Endothelial cell of umbilical vein (primary cell): ENCODE data around the gene NDST3. TPM values are rescaled to one million over a fixed set of nuclear protein-coding genes. Genes with fewer than 3 reads are reported as not detected.

ENCODE experiments used
- BruUV-seq: library from RNA; stranded (reverse); fragments of 400-500 nt; replicated peaks from 2 replicates; lab custom pipeline; 2021; lab: Mats Ljungman, UMichigan
- CTCF ChIA-PET: fragments of 300-600, 350-600 bp; sonication (Branson Sonifier 250); formaldehyde crosslinking; loops from one replicate; lab custom pipeline; 2021; ENCODE audit warnings: antibody characterized with exemption, inconsistent platforms; lab: Charles Lee
- POLR2A ChIA-PET: fragments of 300-600, 350-600 bp; sonication (Branson Sonifier 250); formaldehyde crosslinking; loops from one replicate; lab custom pipeline; 2021; ENCODE audit warnings: antibody characterized with exemption, inconsistent platforms; lab: Charles Lee
- DNase-seq: peaks from one replicate; pipeline ENCODE4 v3.0.0-alpha.2; 2011; ENCODE audit warnings: low read depth, low spot score
- FAIRE-seq: peaks from 2 replicates; lab custom pipeline; 2011; peaks lifted over from hg19 to GRCh38; lab: Jason Lieb, UNC
- H2AFZ ChIP-seq: 2 replicates; pipeline ENCODE4 v1.6.0; 2012; ENCODE audit warnings: low read depth, low read length, control low read depth, inconsistent platforms
- H3K27ac ChIP-seq: 2 replicates; pipeline ENCODE4 v1.5.1; 2011; ENCODE audit warnings: low read depth, mild to moderate bottlenecking, control low read depth, low read length, moderate library complexity; ENCODE audit not compliant: insufficient read depth
- H3K27me3 ChIP-seq, 2 experiments: 2 replicates each; pipeline versions ENCODE4 v1.6.0 to v1.6.1; 2011; ENCODE audit warnings: low read length in 2 of 2, mixed read lengths in 1 of 2; ENCODE audit not compliant: control insufficient read depth in 2 of 2, insufficient read depth in 2 of 2
- H3K36me3 ChIP-seq, 2 experiments: 2 replicates in 1 of 2; 3 replicates in 1 of 2; pipeline ENCODE4 v1.5.1; 2011; ENCODE audit warnings: low read length in 2 of 2, mild to moderate bottlenecking in 1 of 2, moderate library complexity in 1 of 2; ENCODE audit not compliant: control insufficient read depth in 2 of 2, insufficient read depth in 2 of 2; ENCODE audit errors: extremely low read depth in 1 of 2
- H3K4me1 ChIP-seq: 3 replicates; pipeline ENCODE4 v1.5.1; 2011; ENCODE audit warnings: mild to moderate bottlenecking, low read length; ENCODE audit not compliant: control insufficient read depth, insufficient read depth; ENCODE audit errors: extremely low read depth
- H3K4me2 ChIP-seq: 2 replicates; pipeline ENCODE4 v1.6.1; 2011; ENCODE audit warnings: low read length, control low read depth, mixed read lengths; ENCODE audit not compliant: insufficient read depth
- H3K4me3 ChIP-seq, 3 experiments: fragments of 200-600 bp in 1 of 3; sonication (generic), shearing (Covaris generic) in 1 of 3; replicated peaks in 1 of 3; 2 replicates each; pipeline ENCODE4 v1.5.1; 2011 to 2016; ENCODE audit warnings: control low read depth in 3 of 3, low read length in 3 of 3, mild to moderate bottlenecking in 2 of 3, inconsistent platforms in 1 of 3, low read depth in 1 of 3, moderate library complexity in 1 of 3; ENCODE audit not compliant: insufficient read depth in 1 of 3
- H3K79me2 ChIP-seq: 2 replicates; pipeline ENCODE4 v1.6.0; 2012; ENCODE audit warnings: low read length, inconsistent platforms; ENCODE audit not compliant: control insufficient read depth, insufficient read depth
- H3K9ac ChIP-seq: replicated peaks from 2 replicates; pipeline ENCODE3; 2011; ENCODE audit warnings: low read length, control low read depth; ENCODE audit not compliant: insufficient read depth; ENCODE audit errors: extremely low read depth
- H3K9me1 ChIP-seq: replicated peaks from 3 replicates; pipeline ENCODE4 v1.6.0; 2011; ENCODE audit warnings: mild to moderate bottlenecking, low read length; ENCODE audit not compliant: control insufficient read depth, insufficient read depth; ENCODE audit errors: extremely low read depth
- H3K9me3 ChIP-seq: replicated peaks from 2 replicates; pipeline ENCODE4 v1.5.1; 2012; ENCODE audit warnings: low read length, inconsistent platforms; ENCODE audit not compliant: control insufficient read depth, insufficient read depth
- H4K20me1 ChIP-seq: replicated peaks from 2 replicates; pipeline ENCODE3; 2011; ENCODE audit warnings: mild to moderate bottlenecking, low read length; ENCODE audit not compliant: control insufficient read depth, insufficient read depth; ENCODE audit errors: extremely low read depth
- CTCF ChIP-seq, 2 donors: IDR thresholded peaks; 1 replicate in 1 of 2; 2 replicates in 1 of 2; pipeline ENCODE4 v1.5.1; 2011; ENCODE audit warnings: low read length in 2 of 2, mild to moderate bottlenecking in 2 of 2, moderate library complexity in 2 of 2, control low read depth in 1 of 2, inconsistent platforms in 1 of 2, low read depth in 1 of 2; ENCODE audit not compliant: insufficient read depth in 1 of 2; ENCODE audit errors: extremely low read depth in 1 of 2
- EZH2 ChIP-seq: IDR thresholded peaks from 2 replicates; pipeline ENCODE4 v1.6.1; 2012; ENCODE audit warnings: borderline replicate concordance, low read depth, mild to moderate bottlenecking, moderate library complexity, low read length, inconsistent platforms; ENCODE audit not compliant: severe bottlenecking
- FOS ChIP-seq: IDR thresholded peaks from 2 replicates; pipeline ENCODE4 v1.6.1; 2011; ENCODE audit warnings: mild to moderate bottlenecking, low read length, moderate library complexity, borderline replicate concordance; ENCODE audit not compliant: insufficient read depth
- GATA2 ChIP-seq: IDR thresholded peaks from 2 replicates; pipeline ENCODE4 v1.7.0; 2011; ENCODE audit warnings: low read depth, mild to moderate bottlenecking, moderate library complexity, mixed read lengths, low read length; ENCODE audit not compliant: insufficient read length, insufficient read depth
- JUN ChIP-seq: IDR thresholded peaks from 2 replicates; pipeline ENCODE4 v1.6.1; 2011; ENCODE audit warnings: borderline replicate concordance, low read depth; ENCODE audit not compliant: insufficient read length, insufficient read depth
- MAX ChIP-seq: IDR thresholded peaks from 2 replicates; pipeline ENCODE4 v1.6.1; 2011; ENCODE audit not compliant: insufficient read depth, insufficient read length
- MYC ChIP-seq: IDR thresholded peaks from one replicate; pipeline ENCODE4 v1.6.1; 2011; ENCODE audit warnings: mild to moderate bottlenecking, low read depth, low read length
- POLR2A ChIP-seq: IDR thresholded peaks from 2 replicates; pipeline ENCODE4 v1.6.1; 2012; ENCODE audit warnings: low read depth, mild to moderate bottlenecking, control low read depth, low read length
- POLR2AphosphoS5 ChIP-seq: IDR thresholded peaks from 2 replicates; pipeline ENCODE4 v1.6.1; 2012; ENCODE audit warnings: low read depth, mild to moderate bottlenecking, control low read depth, low read length, moderate library complexity; ENCODE audit not compliant: insufficient read depth
- dilution Hi-C: fragments of 300-500 bp; cut with MboI; formaldehyde crosslinking; loops from one replicate; pipeline ENCODE4 v1.15.0; 2019; ENCODE audit warnings: low sequenced_read_pairs; ENCODE audit not compliant: extremely low pct_ligation_motif_present
- intact Hi-C: fragments of 100-400 bp; cut with micrococcal nuclease; formaldehyde crosslinking; loops from one replicate; pipeline ENCODE4 v1.10.0; 2022
- polyA plus RNA-seq, 4 experiments: library from polyadenylated mRNA; depleted of rRNA in 3 of 4; stranded (reverse) in 3 of 4; unstranded in 1 of 4; fragments of >200 nt; gene quantifications; 2 replicates each; pipeline versions ENCODE4 v1.2.1 to v1.2.3, GENCODE V29; 2011 to 2012; ENCODE audit warnings: missing spikeins in 1 of 4
- total RNA-seq: library from RNA; stranded (reverse); gene quantifications from 2 replicates; pipeline ENCODE4 v1.2.3, GENCODE V29; 2021

NDST3 gene
- total and polyA plus RNA-seq, 2 donors (not counting 3 experiments of a cell fraction or from before 2014, with no cell fraction given) = 0.04 TPM; not detected in 1

GRCh38 chr4:118099106-118099505 lies 64.8 kb downstream of the NDST3 start:
- intact Hi-C loops = no loop called here
- no peak overlapping the region for H3K27ac ChIP-seq
- no peaks in the 10 kb centered on the region for H3K79me2 ChIP-seq
- no peak overlapping the region for H3K9ac ChIP-seq
- no TSS peak for BruUV-seq
- H3K4me2 ChIP-seq = no peak overlapping the region
- dilution Hi-C loops = no loop called here
- TF ChIP-seq POLR2A (no peak), CTCF (IDR thresholded peaks at IDR 0.05; ENCODE audit: extremely low read depth in 1 of 2, insufficient read depth in 1 of 2, low read depth in 1 of 2, low read length in 2 of 2) (no peak), EZH2 (no peak), MYC (no peak), MAX (no peak), JUN (no peak), GATA2 (no peak), POLR2AphosphoS5 (no peak), FOS (no peak)
- no peaks in the 10 kb centered on the region for H3K27me3 ChIP-seq
- no peaks in the 10 kb centered on the region for H3K36me3 ChIP-seq
- H4K20me1 ChIP-seq = no peaks in the 10 kb centered on the region
- no peaks in the 10 kb centered on the region for H3K9me1 ChIP-seq
- ChIA-PET POLR2A (interaction anchor here (1.2 kb wide), 1 partner anchor 13 kb away, joined by 3 read pairs; no protein-coding TSS in a partner anchor), CTCF (interaction anchor here (1.3 to 1.7 kb wide), 2 partner anchors 10 to 12 kb away, joined by 3 to 5 read pairs; no protein-coding TSS in a partner anchor)
- no peak overlapping the region for H2AFZ ChIP-seq
- DNase-seq (no peak), FAIRE-seq (no peak)
- H3K4me1 ChIP-seq = no peaks in the 10 kb centered on the region
- H3K4me3 ChIP-seq = no peak overlapping the region
- no peaks in the 10 kb centered on the region for H3K9me3 ChIP-seq
